NCI-H1436 (cell line): Measurements from ENCODE around the gene ANO4.
A peak's percentile ranks its signal among the peaks of the same experiment; 100 is the strongest.

ENCODE experiments used
- DNase-seq: peaks from one replicate; lab custom pipeline; 2025; lab: John Stamatoyannopoulos, UW

ANO4 gene

GRCh38 chr12:100808777-100809176 lies 14.2 kb downstream of the ANO4 start:
- no peak for DNase-seq

- no peak for DNase-seq
These were observed 25.7 kb downstream of the ANO4 start for GRCh38 chr12:100820314-100820713.

GRCh38 chr12:100823963-100824362 lies 29.4 kb downstream of the ANO4 start:
- no peak for DNase-seq

GRCh38 chr12:100824476-100824875 lies 29.9 kb downstream of the ANO4 start:
- no peak for DNase-seq

- no peak for DNase-seq
These were observed 31.7 kb downstream of the ANO4 start for GRCh38 chr12:100826323-100826722.

- peak; percentile 52 for DNase-seq
These were observed 33.4 kb downstream of the ANO4 start for GRCh38 chr12:100827901-100828520.

GRCh38 chr12:100830003-100830795 lies 35.6 kb downstream of the ANO4 start:
- DNase-seq, result no peak

- DNase-seq, result no peak
These were observed 38.7 kb downstream of the ANO4 start for GRCh38 chr12:100833282-100833681.

- no peak for DNase-seq
These were observed 46.2 kb downstream of the ANO4 start for GRCh38 chr12:100840748-100841147.

- DNase-seq, result no peak
These were observed 47.6 kb downstream of the ANO4 start for GRCh38 chr12:100842156-100842555.

- no peak for DNase-seq
These were observed 48.5 kb downstream of the ANO4 start for GRCh38 chr12:100843061-100843460.

GRCh38 chr12:100845095-100845494 lies 50.5 kb downstream of the ANO4 start:
- DNase-seq, result no peak

- no peak for DNase-seq
These were observed 57.1 kb downstream of the ANO4 start for GRCh38 chr12:100851637-100852036.

GRCh38 chr12:100857418-100857817 lies 62.8 kb downstream of the ANO4 start:
- DNase-seq, result no peak

- no peak for DNase-seq
These were observed 63.4 kb downstream of the ANO4 start for GRCh38 chr12:100857971-100858370.

- no peak for DNase-seq
These were observed 64.1 kb downstream of the ANO4 start for GRCh38 chr12:100858656-100859055.

- no peak for DNase-seq
These were observed 64.6 kb downstream of the ANO4 start for GRCh38 chr12:100859063-100859627.

- DNase-seq, result no peak
These were observed 66.0 kb downstream of the ANO4 start for GRCh38 chr12:100860611-100861010.

- no peak for DNase-seq
These were observed 68.1 kb downstream of the ANO4 start for GRCh38 chr12:100862676-100863075.

- DNase-seq, result no peak
These were observed 69.8 kb downstream of the ANO4 start for GRCh38 chr12:100864366-100864765.

- DNase-seq, result no peak
These were observed 73.2 kb downstream of the ANO4 start for GRCh38 chr12:100867639-100868393.

- DNase-seq, result no peak
These were observed 73.9 kb downstream of the ANO4 start for GRCh38 chr12:100868487-100868886.
